GM21367 (cell line): ENCODE data around the gene NHS.
A peak's percentile ranks its signal among the peaks of the same experiment; 100 is the strongest.
"Not testable (repeated sequence)": the region's sequence is repeated elsewhere in the genome, so short reads cannot be mapped to it uniquely, and the experiment has no call there.

Experiments
- ATAC-seq: cut with Tn5 transposase; IDR thresholded peaks from one replicate; pipeline ENCODE4 v1.9.1; 2021; ENCODE audit not compliant: unreplicated experiment

NHS gene

DNA sequence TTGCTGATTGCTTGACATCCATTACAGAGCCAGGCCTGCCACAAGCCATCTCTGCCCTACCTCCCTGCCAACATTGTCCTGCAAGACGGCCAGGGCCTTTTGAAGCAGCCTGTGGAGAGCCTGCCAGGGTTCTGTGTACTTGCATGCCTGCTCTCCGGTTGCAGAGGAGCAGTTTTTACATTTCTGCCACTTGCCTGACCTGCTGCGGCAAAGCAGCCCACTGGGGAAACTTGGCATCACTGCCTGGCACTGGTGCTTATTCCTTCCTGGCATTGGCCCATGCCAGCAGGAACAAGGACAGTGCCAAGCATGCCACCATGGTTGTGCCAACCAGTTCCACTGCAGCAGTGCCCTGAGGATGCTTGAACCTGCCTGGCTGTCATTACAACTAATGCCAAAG is 167.1 kb downstream of the NHS start:
- no peak for ATAC-seq

DNA sequence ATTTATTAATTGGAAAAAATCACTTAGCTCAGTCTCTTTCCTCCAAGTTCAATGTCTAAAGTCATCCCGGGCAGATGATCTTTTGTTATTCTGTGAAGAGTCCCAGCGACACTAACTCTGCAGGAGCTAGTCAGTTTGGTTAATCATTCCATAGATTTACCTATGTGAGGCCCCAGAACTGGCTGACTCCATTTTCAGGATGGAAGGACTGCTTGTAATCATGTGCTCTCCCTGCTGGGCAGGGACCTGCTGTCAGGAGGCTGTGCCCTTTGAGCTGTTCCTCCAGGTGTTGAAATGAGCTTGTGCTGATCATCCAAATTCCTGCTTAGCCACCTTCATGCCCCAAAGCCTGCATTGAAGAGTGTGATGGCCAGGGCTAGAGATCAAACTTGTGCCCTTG is 169.8 kb downstream of the NHS start:
- ATAC-seq: no peak

DNA sequence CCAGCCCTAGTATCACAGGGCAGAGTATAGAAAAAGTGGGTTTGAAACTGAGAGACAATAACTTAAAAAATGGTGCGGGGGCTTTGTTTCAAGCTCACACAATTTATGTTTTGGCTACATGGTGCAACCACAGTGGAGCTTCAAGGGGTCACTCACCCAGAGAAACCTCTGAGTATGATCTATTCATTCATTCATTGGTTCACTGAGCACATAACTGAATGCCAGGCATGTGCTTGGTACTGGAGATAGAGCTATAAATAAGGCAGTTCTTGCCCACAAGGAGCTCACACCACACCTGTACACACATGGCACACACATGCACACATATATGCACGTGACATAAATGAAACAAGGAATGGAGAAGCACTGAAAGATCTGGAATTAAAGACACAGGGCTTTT is 171.4 kb downstream of the NHS start:
- ATAC-seq: no peak

DNA sequence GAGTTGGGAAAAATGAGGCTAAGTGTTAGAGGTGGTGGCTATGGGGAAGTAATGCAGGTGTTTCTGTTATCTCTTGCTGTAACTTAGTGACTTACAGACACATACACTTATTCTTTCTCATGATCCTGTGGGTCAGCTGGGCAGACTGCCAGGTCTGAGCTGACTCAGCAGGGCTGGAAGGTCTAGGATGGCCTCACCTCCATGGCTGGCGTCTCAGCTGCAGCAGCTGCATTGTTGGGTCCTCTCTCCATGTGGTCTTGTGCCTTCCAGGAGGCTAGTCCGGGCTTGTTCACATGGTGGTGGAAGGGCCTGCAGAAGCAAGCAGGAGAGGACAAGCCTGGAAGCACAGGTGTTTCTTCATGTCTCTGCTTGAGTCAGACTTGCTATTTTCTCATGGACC is 172.7 kb downstream of the NHS start:
- peak; percentile 83 for ATAC-seq

DNA sequence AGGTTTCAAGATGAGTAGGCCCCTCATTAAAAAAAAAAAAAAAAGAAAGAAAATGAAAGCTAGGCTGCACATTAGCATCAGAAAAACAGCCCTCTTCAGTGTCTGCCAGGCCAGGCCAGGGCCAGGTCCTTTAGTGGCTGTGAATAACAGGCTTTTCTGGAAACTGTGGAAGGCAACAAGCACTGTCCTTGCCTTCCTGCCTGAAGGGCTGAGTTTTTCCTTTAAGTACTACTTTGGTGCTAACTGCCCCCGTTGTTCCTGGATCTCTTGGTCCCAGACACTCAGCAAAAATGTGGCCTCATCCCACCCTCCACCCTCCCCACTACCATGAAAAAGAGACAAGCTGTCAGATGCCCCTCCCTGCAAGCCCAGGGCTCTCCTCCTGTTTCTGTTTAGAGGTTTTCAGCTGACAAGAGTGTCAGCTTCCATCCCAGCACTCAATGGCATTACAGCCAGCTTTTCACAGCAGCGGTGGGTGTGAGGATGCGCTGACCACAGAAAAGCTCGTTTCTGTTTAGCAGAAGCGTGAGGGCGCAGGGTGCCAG is 174.2 kb downstream of the NHS start:
- no peak for ATAC-seq

DNA sequence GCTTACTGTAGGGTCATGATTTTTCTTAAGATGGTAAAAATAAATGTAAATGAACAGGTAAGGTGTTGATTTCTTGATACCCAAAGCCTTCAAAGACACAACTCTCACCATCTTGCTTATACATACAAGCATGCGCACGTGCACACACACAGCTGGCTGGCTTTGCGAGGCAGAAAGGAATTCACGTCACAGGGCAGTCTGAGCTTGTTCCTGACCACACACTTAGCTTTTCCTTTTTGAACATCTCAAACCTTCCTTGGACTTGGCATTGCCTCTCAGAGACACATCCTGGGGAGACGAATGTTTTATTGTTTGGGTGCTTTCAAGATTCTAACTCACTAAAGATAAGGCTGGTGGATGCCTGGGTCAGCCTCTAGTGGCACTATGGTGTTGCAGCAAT is 175.0 kb downstream of the NHS start:
- no peak for ATAC-seq

DNA sequence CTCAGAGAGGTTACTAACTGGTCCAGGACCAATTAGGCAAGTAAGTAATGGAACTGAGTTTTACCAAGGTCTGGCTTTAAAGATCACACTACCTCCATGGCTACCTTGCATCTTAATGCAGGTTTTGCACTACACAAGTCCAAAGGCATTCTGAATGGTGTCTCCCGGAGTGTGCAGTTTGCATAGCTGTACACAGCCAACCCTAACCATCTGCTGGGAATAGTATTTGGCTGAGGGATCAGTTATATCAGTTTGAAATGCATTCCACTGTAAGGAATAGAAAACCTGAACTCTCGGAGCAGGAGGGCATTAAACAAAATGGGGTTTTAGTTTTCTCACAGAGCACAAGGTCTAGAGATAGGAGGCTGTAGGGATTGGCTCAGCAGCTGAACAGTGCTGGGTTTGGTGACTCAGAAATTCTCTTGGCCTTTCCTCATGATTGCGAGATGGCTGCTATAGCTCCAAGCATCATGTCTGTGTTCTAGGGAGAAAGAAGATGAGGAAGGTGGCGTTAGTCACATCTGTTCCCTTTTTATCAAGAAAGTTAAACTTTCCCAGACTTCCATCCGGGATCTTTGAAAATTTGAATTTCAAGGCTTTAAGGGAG is 177.1 kb downstream of the NHS start:
- ATAC-seq: no peak

DNA sequence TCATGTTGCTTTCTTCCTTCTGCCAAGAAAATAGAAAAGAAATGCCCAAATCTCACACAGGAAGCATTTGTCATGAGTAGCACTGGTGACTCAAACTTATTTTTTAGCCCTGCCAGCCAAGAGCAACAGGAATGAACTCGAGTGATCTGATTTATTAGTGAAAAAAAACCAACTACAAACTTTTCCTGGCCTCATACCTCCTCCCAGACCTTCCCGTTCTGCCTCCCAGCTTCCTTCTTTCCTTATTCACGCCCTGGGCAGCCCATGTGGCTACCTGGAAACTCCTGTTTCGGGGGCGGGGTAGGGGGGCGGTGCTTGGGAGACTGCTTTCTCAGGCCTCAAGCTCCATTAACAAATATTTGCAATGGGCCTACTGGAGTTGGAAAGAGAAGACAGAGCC is 178.5 kb downstream of the NHS start:
- ATAC-seq: no peak

DNA sequence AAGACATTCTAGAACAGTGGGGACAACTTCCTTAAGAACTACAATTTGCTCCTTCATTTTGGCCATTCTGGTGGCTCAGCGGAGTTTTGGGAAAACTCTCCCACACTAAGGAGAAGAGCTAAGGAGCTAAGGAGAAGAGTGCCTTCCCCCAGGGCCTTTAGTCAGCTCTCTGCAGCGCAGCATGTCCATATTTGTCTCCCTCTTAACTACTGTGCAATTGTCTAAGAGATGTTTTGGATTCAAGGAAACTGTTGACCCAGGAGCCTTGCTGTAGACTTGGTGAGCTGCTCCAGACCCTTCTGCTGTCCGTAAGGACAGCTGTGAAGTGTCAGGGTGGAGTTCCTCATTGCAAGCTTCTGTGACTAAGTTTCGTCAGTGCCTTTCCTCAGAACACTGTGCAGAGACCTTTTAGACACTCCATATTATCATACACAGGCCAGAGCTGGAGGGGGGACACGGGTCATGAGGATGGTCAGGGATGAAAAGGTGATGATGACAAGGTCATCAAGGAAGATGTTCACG is 179.0 kb downstream of the NHS start:
- ATAC-seq: no peak

DNA sequence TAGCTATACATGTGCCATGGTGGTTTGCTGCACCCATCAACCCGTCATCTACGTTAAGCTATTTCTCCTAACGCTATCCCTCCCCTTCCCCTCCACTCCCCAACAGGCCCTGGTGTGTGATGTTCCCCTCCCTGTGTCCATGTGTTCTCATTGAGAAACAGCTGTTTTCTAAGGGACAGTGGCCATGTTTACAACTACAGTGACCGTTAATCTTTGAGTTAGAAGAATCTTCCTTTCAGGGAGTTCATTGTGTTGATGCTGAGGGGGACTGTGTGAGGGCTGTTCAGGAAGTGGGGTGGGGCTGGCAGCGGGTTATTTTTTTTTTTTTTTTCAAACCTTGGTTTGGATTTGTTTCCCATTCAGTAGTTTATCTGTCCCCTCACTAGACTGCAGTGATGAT is 179.9 kb downstream of the NHS start:
- ATAC-seq: no peak

DNA sequence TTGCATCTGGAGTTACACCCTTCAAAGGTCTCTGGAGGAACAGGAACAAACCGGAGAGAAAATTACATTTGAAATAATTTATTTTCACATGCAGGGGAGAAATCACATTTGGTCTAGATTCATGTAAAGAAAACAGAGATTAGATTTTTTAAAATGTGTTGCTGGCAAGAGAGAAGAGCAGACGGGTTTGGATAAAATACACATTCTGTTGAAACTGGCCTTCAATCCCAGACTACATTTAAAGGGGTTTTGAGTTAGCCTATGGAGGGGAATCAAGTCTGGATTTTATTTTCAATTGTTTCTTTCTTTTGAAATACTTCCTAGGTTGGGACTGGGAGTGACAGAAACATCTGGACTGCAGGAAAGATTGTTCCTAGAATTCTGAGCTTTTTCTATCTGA is 180.8 kb downstream of the NHS start:
- ATAC-seq: no peak

DNA sequence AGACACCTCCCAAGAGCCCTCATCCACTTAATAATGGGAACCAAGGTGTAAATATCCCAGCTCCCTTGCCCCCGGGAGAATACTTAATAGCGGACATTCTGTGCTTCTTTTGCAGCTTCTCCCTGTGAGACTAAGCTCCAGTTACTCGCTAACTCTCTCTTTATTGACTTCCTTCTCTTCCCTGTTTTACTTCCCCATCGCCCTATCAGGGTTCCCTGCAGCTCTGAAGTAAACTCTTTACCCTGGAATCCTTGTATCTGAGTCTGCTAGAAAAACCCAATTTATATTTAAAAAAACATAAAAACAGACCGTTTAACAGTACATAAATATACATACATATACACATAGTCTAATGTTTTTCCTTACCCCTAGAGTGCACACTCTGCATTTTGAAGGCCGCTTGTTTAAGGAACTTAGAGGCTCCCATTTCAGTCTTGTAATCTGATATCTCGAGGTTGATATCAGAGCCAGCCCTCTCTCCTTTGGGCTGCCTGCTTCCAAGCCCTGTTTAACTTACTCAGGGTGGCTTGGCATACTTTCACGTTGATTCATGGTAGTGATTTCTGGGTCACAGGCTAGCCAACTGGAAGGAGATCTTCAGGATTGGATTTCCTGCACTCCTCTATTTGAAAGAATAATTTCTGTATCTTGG is 184.9 kb downstream of the NHS start:
- no peak for ATAC-seq

DNA sequence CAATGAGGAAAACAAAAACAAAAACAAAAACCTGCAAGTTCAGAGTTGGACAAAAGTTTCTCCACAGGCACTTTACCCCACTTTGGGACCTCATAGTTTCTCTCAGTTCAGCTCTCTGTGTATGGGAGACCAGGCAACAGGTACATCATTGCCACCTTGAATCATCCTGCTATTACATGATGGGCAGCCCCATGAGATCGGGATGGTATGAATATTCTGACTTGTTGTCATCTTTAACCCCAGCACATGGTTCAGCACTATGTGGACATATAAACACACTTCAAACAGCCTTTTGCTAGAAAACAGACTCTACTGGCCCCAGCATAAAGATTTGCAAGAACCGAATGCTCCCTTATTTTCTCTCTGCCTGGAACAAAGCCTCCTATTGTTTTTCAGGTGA is 185.4 kb downstream of the NHS start:
- ATAC-seq: no peak

DNA sequence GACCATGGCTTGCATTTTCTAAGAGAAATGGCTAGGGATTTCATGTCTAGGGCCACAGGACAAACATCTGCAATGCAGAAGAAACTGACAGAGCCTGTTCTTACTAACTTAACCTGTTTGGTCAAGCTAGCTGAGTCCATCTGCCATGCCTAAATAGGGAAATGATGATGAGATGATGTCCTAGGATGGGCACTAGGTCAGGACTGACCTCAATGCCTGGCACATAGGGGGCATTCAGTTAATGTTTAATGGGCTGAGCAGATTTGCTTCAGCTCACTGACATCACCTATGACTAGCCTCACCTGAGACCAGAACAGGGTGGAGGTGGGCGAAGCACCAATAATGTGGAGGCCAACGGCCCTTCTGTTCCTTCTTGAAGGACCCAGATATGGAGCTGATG is 188.1 kb downstream of the NHS start:
- ATAC-seq: no peak

DNA sequence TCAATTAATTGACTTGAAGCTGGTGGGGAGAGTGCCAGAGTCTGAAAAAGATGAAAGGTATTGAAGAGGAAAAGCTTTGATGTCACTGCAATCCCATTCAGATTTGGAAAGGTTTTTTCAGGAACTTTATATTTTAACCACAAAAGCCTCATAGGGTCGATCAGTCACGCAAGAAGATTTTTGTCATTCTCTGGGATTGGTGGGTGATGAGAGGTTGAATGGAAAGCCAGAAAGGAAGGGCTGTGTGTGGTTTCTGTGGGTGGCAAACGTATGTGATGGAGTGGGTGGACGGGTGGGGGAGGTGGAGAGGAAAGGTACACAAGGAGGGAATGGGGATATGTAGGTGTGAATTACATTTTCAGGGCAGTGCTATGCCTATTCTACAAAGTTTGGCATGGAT is 188.5 kb downstream of the NHS start:
- no peak for ATAC-seq

DNA sequence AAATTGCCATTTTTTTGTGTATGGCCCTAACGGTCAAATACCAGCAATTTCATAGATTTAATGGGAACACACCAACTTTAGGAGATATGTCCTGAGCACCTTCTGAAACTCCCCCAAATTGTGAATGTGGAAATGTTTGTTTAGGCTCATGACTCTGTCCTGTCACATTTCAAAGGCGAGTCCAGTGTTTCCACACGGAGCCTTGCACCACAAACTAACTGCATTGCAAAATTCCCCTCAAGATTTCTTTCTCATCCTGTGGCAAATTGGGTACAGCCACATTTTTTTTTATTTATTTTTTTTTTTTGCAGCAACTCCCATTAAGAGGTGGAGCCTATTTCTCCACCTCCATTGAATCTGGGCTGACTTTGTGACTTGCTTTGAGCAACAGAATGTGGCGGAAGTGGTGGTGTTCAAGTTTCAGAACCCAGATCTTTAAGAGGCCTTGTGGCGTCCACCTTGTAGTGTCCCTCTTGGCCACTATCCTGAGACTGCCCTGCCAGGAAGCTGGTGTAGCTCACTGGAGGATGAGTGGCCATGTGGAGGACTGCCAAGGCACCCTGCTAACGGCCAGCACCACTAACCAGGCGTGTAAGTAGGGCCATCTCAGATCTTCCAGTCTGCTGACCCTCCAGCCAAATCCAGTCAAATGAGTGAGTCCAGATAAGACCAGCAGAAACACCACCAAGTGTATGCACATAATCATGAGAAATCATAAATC is 189.8 kb downstream of the NHS start:
- no peak for ATAC-seq

DNA sequence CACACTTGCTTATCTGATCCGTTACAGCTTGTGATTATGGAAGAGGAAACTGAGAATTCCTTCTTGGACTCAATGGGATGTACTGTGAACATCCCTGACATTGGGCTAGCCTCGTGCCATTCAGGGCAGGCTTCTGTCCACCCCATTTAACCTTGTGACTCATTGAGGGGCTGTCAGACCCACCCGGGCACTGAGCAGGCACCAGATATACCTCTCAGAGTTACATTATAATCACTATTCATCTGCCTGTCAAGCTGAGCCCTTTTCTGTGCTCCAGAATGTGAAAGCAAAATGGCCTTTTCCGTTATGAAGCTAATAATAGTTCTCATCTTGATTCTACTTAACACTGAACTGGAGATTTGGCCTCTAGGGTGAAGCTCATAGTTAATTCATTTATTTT is 191.7 kb downstream of the NHS start:
- ATAC-seq: no peak

DNA sequence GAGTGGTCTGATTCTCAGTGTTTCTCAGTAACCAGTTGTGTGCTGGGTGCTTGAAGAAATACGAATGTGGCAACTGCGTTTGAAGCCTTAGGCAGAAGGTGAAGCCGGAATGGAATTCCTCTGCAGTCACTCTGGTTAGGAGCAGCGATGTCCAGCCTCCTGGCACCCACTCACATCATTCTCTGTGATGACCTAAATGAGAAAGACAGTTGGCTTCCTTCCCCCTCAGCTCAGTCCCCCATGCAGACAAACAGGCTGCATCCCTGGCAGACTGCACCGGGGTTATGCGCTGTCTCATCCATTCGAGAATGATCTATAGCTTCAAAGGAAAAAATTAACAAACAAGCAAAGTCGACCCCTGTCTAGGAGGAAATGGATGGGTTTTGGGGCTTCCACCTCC is 192.2 kb downstream of the NHS start:
- no peak for ATAC-seq

DNA sequence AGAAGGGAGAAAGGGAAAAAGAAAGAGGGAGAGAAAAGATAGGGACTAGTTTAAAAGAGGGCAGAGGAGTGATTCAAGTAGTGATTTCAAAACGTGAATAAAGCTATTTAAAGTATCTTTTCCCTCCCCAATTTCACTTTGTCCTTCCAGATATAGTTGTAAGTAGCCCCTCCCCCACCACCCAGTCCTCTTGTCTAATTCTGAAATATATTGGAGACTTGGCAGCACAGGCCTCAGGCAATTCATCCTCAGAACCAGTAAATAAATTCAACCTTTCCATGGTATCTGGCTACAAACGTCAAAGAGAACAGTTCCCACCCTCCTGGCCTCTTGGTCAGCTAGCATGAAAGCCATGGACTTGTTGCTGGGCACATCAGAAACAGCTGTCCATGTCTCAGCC is 192.8 kb downstream of the NHS start:
- ATAC-seq: no peak

DNA sequence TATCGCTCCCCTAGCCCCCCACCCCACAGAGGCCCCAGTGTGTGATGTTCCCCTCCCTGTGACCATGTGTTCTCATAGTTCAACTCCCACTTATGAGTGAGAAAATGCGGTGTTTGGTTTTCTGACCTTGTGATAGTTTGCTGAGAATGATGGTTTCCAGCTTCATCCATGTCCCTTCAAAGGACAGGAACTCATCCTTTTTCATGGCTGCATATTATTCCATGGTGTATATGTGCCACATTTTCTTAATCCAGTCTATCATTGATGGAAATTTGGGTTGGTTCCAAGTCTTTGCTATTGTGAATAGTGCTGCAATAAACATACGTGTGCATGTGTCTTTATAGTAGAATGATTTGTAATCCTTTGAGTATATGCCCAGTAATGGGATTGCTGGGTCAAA is 193.8 kb downstream of the NHS start:
- ATAC-seq: not testable (repeated sequence)

DNA sequence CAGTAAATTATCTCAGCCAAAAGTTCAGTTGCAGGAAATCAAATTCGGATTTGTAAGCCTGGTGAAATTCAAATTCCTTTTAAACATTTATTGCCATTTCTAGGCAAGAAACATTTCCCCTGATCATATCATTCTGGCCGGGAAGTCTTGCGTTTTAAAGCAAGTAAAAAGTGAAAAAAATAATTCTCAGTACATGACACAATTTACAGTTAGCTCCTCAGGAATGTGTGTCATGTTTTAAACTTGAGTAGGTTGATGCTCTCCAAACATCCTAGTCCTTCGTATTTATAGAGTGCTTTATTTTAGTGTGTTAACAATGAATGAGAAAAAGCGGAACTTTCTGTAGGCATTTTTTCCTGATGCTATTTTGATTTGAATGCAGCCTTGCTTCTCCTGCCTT is 204.0 kb downstream of the NHS start:
- no peak for ATAC-seq

DNA sequence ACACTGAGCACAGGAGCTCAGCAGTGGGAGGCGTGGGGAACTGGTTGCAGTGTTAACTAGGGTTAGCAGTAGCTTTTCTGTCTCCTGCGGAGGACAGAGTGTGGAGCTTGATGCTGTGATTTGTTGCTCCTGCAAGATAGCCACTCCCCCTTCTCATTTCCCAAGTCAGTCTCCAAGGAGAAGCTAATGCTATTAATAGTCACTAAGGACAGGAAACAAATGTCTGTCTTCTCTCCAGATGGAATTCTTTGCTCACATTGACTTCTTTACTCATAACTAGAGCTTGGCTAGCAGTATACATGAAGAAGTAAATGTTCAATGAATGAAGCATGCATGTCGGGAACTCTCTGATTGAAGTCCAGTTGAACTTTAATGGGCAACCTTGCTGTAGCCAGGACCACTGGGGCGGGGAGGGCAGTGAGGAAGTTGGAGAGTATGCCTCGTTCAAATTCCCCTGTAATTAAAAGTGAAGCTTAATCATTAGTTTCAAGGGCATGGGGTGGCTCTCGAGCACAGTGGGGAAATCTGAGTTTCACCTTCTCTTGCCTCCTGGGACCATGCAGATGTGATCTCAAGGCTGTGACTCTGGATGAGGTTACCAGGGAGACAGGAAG is 205.6 kb downstream of the NHS start:
- no peak for ATAC-seq
